HG03439 (cell line): ENCODE results near the gene RBM10.

Source experiments
- ATAC-seq: cut with Tn5 transposase; IDR thresholded peaks from one replicate; pipeline ENCODE4 v1.9.1; 2021; ENCODE audit warnings: mild to moderate bottlenecking, moderate library complexity; ENCODE audit not compliant: unreplicated experiment

The RBM10 gene

DNA sequence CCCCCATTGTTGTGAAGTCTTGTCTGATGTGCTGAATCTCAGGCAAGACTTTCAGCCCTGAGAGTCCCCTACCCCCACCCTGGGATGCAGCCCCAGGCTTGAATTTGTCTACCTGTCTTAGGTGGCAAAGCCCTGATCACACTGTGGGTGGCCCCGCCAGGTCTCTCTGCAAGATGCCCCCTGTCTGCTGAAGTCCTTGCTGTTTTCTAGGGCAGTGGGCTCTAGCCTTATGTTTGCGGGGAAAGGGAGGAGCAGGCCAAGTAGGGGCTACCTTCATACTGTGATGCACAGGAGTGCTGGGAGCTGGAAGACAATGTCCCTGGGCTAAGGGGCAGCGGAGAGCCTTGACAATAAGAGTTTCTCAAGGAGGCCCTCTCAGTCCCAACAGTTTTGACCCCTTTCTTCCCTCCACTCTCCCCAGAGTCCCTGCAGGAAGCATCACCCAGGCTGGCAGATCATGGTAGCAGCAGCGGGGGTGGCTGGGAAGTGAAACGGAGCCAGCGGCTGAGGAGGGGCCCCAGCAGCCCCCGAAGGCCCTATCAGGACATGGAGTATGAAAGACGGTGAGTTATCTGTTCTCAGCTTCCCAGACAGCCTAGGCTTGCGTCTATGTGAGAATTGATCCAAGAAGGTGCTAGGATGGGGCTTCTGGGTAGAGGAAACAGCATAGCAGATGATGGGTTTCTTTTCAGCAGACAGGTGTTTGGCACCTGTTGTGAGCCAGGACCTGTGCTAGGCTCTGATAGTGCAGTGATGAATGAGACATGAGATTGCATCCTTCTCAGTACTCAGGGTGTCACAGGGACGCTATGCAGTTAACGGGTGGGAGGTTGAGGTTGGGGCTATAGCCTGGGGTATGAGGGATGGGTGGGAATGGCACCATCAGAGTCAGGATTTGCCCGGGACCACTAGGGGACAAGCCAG lies 2.2 kb downstream of the RBM10 start:
- ATAC-seq = no peak

DNA sequence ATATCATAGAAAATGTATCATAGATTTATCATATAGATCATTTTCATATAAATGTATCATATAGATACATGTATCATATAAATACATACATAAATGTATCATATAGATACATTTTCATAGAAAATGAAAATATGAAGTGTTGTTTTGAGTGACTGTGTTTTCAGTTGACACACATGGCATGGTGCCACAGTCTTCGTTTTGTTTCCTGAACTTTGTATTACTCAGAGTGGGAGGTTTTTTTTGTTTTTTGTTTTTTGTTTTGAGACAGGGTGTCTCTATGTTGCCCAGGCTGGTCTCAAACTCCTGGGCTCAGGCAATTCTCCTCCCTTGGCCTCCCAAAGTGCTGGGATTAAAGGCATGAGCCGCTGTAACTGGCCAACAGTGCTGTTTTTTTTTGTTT lies 3.9 kb downstream of the RBM10 start:
- ATAC-seq = no peak

DNA sequence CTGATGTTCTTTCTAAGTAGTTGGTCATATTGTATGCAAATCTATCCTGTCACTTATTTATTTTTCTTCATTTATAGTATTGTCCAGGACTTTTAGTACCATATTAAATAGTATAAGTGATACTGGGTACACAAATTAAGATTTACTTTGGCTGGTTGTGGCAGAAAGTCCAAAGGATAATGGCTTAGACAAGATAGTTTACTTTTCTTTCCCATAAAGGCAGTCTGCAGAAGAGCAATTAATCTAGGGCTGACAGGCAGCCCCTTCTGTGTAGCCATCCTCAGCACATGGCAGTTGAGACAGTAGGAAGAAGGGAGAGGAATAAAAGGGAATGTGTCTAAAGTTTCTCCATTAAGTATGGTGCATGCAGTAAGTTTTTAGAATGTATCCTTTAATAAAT lies 6.4 kb downstream of the RBM10 start:
- ATAC-seq = no peak

DNA sequence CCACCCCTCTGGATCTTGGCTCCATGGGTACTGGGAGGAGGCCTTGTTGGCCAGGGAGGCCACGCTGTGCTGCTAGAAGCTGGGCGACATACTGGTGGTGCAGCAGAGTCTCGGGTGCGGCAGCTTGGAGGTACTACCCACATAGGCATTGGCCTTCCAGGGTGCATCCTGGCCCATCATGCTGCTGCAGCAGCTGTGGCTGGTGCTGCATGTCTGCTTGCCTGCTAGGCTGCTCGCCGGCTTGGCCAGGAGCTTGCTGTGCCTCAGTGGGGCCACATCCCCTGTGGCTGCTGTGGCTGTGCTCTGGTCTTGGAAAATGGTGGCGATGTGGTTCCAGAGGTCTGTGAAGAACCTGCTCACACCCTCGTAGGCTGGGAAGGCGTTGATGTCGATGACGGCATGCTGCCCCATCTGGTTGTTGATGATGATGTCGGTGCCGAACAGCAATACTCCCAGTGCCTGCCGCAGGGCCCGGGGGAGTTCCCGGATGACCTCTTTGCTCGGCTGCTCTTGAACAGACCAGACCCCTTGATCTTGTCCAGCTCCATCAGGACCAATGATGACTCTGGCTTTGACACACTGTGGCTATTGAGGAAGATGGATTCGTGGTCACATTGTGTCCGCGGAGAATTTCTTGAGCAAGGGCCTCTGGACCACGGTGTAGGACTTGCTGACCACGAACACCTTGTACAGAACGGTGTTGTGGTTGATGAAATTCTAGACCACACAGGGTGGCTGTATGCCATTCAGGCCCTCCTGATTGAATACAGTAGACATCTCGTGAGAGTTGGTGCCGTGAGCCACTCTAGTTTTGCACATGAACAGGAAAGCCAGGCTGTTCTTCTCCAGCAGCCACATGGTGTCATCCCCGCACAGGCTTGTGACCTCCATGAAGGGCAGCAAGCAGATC lies 11.8 kb downstream of the RBM10 start:
- ATAC-seq = no peak

DNA sequence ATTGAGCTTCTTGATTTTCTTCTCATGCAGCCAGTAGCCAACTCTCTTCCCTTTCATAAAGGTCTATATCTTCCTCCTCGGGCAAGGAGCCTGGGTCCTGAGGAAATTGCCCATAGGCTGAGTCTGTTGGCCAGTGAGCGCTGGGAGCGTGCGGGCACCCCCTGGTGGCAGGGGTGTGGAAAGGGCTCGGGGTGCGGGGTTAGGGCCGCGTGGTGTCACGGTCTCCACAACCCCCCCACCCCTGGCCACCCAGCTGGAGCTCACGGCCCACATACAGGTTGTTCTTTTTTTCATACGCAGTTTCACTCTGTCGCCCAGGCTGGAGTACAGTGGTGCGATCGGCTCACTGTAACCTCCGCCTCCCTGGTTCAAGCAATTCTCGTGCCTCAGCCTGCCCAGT lies 13.1 kb downstream of the RBM10 start:
- ATAC-seq = no peak

DNA sequence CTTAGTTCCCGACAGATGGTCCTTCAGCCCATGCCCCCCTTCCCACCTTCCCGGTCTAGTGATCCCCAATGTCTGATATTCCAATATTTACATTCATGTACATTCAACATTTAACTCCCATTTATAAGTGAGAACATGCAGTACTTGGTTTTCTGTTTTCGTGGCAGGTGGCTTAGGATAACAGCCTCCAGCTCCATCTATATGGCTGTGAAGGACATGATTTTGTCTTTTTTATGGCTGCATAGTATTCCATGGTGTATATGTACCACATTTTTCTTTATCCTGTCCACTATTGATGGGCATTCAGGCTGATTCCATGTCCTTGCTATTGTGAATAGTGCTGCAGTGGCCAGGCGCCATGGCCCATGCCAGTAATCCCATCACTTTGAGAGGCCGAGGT lies 13.8 kb downstream of the RBM10 start:
- ATAC-seq = no peak

DNA sequence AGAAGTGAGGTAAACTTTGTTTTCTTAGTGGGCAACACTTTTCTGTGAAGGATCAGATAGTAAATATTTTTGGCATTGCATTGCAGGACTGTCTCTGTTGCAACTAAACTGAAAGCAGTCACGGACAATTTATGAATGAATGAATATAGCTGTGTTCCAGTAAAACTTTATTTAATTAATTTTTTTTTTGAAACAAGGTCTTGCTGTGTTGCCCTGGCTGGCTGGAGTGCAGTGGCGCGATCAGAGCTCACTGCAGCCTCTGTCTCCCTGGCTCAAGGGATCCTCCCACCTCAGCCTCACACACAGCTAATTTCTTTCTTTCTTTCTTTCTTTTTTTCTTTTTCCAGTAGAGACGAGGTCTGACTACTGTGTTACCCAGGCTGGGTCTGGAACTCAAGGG lies 15.8 kb downstream of the RBM10 start:
- no peak for ATAC-seq

DNA sequence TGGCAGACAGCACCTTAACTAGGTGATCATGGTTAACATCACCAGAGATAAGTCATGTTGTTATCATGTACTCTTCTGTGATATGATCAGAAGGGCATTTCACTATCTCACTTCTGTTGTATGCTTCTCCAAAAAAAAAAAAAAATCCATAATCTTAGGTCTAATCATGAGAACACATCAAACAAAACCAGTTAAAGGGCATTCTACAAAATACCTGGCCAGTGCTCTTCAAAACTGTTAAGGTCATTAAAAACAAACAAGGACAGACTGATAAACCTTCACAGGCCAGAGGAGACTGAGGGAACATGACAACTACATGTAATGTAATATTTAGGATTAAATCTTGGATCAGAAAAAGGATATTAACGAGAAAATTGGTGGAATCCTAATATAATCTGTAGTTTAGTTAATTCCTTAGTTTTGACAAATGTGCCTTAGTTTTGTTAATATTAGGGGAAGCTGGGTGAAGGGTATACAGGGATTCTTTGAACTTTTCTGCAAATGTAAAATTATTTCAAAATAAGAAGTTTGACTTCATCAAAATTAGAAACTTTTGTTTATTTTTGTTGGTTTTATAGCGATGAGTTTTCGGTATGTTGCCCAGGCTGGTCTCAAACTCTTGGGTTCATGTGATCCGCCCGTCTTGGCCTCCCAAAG lies 18.0 kb downstream of the RBM10 start:
- ATAC-seq = no peak

DNA sequence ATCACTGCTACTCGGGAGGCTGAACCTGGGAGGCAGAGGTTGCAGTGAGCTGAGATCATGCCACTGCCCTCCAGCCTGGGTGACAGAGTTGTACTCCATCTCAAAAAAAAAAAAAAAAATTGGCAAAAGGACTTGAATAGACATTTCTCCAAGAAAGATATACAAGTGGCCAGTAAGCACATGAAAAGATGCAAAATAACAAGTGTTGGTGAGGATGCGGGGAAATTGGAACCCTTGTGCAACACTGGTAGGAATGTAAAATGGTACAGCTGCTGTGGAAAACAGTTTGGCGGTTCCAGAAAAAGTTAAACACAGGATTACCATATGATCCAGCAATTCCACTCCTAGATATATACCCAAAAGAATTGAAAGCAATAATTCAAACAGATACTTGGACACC lies 19.4 kb downstream of the RBM10 start:
- ATAC-seq = no peak

DNA sequence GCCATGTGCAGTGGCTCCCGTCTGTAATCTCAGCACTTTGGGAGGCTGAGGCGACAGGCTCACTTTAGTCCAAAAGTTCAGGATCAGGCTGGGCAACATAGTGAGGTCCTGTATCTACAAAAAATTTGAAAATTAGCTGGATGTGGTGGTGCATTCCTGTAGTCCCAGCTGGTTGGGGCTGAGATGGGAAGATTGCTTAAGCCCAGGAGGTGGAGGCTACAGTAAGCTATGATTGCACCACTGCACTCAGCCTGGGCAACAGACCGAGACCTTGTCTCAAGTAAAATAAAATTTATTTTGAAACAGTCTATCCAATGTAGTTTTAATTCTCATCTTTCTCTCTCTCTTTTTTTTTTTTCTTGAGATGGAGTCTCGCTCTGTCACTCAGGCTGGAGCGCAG lies 21.1 kb downstream of the RBM10 start:
- ATAC-seq = no peak

DNA sequence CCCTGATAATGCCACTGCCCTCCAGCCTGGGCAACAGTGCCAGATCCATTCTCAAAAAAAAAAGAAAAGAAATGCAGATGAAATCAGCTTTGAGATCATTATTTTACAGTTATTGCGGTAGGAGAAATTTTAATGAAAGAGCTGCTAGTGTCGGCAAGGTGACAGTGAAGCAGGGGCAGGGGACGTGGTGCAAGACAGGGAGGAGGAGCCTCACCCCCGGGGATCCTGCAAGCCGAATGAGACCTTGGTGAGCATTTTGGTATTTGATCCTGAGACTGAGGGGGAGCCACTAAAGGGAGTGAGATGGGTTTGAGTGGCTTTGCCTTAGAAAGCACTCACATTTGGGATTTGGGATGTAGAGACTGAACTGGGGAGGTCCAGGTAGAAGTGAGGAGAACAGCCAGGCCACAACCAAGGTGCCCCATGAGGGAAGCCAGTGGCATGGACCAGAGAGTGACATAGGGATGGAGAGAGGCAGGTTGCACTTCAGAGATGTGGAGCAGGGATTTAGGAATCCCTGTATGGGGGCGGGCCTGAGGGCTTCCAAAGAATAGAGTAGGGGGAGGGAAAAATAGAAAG lies 23.6 kb downstream of the RBM10 start:
- no peak for ATAC-seq

DNA sequence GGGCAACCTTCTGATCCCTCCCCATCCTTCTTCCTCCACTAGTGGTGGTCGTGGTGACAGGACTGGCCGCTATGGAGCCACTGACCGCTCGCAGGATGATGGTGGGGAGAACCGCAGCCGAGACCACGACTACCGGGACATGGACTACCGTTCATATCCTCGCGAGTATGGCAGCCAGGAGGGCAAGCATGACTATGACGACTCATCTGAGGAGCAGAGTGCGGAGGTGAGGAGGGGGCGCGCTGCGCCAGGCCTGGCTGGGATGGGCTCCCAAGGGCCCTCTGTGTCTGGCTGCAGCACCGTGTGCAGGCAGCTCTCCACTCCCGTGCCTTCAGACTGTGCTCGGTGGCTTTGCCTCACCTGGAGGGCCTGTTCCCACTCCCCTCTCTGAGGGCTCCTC lies 24.3 kb downstream of the RBM10 start:
- no peak for ATAC-seq

DNA sequence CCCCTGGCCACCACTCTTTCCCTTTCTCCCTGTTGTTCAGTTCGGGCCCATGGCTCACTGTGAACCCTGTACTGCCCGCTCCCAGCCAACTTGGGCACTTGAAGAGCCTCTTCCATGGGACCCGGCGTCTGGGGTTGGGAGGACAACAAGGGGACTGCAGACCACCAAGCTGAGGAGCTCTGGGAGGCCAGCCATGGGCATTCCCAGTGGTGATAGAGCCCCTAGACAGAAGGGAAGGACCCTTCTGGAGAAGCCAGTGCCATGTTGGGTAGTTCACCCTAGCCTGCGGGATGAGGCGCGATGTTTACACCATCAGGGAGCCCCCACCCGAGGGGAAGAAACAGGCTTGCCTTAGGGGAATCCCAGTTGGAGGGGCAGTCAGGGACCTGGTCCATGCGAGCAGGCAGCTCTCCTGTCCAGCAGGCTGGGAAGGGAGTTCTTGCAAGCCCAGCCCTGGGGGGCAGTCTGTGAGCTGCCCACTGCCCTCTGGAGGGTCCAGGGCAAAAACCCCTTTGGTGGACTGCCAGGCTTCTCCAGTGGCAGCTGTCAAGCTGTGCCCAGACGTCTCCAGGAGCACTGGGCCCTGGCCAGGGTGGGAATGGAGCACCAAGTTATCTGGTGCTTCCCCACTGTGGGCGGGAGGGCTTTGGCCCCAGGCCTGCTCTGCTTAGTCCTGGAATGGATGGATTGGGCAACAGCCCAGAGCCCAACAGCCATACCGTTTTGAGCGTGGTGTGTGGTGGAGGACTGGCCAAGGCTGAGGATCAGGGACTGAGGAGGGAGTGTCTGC lies 24.9 kb downstream of the RBM10 start:
- ATAC-seq = no peak

DNA sequence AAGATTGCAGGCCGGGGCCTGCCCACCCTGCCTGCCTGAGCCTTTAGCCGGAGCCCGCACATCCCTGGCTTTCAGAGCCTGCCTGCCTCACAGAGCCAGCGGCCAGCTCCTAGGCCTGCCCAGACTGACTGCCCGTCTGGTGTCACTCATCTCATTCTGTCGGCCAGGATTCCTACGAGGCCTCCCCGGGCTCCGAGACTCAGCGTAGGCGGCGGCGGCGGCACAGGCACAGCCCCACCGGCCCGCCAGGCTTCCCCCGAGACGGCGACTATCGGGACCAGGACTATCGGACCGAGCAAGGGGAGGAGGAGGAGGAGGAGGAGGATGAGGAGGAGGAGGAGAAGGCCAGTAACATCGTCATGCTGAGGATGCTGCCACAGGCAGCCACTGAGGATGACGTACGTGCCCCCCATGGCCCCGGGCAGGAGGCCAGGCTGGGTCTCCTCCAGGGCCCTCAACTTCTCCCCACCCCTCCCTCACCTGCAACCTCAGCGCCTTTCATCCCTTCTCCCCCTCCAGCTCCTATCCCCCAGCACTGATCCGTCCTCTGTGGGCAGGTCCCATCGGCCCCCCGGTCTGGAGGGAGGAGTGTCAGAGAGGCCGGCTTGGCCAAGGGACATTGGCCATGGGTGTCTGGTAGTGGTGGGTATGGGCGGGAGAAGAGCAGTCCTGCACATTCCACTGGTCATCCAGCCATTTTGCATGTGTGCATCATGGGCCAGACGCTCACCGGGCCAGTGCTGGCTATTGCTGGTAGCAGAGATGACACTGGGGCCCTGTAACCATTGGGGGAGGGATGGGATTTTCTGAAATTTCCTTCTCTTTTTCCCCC lies 26.1 kb downstream of the RBM10 start:
- ATAC-seq = no peak

DNA sequence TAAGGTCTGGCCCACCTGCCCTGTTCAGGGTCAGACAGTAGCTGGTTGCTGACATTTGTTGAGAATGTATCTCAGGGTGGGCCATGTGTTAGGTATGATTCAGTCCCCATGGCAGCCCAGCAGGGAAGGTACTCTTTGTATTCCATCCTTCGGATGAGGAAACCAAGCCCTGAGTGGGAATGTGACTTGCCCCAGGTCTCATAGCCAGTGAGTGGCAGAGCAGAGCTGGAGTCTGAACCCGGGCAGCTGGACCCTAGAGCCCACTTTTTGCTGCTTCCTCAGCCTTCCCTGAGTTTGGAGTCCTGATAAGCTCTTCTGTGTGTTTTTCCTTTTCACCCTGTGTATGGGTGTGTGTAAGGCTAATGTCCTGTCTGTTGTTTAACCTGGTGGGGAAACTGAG lies 27.0 kb downstream of the RBM10 start:
- no peak for ATAC-seq

DNA sequence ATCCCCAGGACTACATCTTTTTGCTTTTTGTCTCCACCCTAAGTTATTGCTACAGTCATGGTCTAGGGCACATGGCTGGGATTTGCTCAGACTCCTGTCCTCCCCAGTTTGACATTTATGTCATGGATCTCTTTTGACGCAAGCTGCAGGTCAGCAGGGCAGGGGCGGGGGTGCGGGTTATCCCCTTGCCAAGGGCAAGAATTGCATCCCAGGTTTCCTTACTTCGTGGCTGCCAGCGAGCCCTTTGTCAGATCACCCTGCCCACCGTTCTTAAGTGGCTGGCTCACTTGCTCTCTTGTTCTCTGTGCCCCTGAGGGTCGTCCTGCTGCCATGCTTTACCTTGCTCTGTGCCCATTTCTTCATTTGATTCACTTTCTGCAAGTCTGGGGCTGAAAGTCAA lies 27.5 kb downstream of the RBM10 start:
- ATAC-seq = no peak

DNA sequence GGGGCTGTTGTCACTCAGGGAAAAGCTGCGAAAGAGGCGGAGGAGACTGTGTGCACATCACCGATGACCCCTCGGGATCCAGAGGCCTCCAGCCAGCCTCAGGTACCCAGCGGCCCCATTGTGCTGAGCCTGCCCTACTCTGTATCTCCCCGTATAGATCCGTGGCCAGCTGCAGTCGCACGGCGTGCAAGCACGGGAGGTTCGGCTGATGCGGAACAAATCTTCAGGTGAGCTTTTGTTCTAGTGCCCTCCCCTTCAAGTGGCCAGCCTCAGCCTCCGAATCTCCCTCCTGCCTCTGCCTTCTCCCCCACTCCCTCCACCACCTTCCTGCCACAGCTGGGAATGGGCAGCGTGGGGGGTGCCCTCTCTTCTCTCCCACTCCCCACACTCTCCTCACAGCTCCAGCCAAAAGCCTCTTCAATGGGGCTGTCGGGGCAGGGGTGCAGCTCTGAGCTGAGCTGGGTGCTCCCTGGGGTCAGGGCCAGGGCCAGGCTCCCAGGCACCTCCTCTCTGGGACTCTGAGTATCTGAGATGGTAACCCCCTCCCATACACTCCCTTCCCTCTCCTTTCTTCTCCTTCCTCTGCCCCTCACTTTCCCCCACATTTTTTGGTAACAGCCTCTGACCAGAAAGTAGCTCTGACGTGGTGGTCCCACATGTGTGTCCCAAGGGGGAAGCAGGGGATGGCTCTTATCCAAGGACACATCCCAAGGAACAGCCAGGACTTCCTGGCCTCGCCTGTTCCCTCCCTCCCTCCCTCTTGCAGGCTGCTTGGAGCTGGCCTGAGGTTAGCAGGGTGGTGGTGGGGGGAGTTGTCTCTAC lies 28.2 kb downstream of the RBM10 start:
- ATAC-seq = no peak

DNA sequence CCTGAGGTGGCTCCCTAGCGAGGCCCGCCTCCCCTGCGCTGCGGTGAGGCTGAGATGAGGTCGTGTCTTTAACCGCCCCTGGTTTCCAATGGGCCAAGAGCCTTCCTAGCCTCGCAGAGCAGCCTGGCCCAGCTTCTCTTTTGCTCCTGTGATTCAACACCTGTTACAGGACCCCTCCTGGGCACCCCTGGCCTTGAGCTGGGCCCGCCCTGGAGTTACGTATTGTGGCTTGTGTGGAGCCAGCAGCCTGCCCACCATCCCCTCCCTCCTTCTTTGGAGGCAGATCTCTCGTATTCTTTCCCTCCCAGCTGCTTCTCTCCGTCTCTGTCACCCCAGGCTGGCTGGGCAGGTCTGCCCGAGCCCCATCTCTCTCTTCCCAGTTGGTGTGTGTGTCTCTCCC lies 29.4 kb downstream of the RBM10 start:
- ATAC-seq = no peak
